DND-41 (cell line): ENCODE measurements around the gene RELCH.

ENCODE experiments used
- EZH2 ChIP-seq: IDR thresholded peaks from 3 replicates; pipeline ENCODE4 v1.6.1; 2012; ENCODE audit warnings: borderline replicate concordance, low read depth, mild to moderate bottlenecking, moderate library complexity, low read length, inconsistent platforms; ENCODE audit not compliant: severe bottlenecking
- TF ChIP-seq, protein P1 (sequence below): IDR thresholded peaks from 2 replicates; pipeline ENCODE4 v1.5.1; 2012; ENCODE audit warnings: borderline replicate concordance, low read length, moderate library complexity, mild to moderate bottlenecking; ENCODE audit not compliant: poor library complexity, severe bottlenecking; ENCODE audit errors: extremely low read depth

DNA sequence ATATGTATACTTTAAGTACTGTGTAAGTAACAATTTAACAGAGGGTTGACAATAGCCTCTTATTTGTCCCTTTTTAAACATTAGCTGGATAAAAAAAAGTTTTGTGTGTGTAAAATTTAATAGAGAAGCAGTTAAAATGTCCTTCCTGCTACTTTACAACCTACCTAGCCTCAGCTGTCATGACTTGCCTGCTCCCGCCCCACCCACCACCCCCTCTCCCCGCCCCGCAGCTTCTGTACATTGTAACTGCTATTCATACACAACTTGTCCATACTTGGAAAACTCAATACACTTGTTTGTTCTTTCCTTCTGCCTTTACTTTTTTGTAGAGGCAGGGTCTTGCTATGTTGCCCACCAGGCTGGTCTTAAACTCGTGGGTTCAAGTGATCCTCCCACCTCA, 19.5 kb downstream of the RELCH start:
- TF ChIP-seq, protein P1, sequence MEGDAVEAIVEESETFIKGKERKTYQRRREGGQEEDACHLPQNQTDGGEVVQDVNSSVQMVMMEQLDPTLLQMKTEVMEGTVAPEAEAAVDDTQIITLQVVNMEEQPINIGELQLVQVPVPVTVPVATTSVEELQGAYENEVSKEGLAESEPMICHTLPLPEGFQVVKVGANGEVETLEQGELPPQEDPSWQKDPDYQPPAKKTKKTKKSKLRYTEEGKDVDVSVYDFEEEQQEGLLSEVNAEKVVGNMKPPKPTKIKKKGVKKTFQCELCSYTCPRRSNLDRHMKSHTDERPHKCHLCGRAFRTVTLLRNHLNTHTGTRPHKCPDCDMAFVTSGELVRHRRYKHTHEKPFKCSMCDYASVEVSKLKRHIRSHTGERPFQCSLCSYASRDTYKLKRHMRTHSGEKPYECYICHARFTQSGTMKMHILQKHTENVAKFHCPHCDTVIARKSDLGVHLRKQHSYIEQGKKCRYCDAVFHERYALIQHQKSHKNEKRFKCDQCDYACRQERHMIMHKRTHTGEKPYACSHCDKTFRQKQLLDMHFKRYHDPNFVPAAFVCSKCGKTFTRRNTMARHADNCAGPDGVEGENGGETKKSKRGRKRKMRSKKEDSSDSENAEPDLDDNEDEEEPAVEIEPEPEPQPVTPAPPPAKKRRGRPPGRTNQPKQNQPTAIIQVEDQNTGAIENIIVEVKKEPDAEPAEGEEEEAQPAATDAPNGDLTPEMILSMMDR: no peak
- TF ChIP-seq EZH2: no peak
